Activated CD8-positive, alpha-beta memory T cell treated with anti-CD3 and anti-CD28 coated beads, Interleukin-2, amount 50 U/mL, for 4 hours (primary cell): ENCODE data around the gene PDE4B.

Experiments
- DNase-seq: peaks from one replicate; pipeline ENCODE4 v3.0.0-alpha.2; 2020

PDE4B gene

GRCh38 chr1:66350001-66350547, 557.4 kb downstream of the PDE4B start:
- peak; percentile 55 for DNase-seq

DNA sequence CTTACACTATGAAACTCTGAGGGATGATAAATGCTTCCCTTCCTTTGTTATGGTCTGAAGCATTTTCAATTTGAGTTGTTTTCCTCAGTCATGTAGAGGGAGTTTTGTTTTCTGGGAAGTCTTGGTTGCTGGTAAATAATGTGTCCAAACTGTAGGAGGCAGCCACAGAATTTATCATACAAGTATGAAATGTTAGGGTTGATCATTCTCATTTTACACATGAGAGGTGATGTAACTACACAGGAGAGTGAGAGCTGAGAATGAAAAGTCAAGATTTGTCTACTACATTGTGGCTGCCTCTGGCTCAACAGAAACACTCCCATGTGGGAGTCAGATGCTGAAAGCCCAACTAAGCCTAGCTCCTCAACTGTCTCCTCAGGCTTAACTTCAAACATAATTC, 558.8 kb downstream of the PDE4B start:
- no peak for DNase-seq

DNA sequence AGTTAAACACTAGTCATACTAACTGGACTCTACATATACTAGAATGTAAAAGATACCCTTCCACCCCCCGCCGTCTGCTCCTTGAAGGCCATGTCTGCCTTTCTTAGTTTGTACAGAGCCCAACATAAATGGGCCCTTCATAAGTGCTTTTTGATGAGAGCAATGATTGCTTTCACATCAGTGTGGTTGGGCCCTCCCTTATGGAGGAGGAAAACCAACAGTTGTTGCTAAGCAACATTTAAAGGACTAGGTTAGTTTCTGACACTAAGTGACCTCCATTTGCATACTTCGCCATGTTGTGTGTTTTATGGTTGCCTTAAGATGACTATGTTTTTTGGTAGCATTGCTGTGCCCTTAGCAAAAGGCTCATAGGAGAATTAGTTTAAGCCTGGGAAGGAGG, 559.2 kb downstream of the PDE4B start:
- DNase-seq: no peak

DNA sequence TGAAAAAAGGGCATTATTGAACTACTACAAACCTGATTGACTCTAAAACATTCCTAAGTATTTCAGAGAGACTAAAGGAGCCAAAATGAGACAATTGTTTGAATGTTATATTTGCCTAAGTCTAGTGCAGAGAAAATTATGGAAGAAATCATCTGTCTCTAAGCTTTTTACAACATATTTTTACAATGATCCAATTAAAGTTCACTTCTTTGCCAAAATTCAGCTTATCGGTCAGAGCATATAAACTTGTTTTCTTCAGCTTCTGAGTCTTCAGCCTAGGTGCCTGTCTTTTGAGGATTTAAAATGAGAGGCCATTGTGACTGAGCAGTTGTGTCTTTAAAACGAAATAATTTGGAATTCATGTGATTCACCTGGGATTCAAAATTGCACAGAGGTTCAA, 560.1 kb downstream of the PDE4B start:
- DNase-seq: no peak

DNA sequence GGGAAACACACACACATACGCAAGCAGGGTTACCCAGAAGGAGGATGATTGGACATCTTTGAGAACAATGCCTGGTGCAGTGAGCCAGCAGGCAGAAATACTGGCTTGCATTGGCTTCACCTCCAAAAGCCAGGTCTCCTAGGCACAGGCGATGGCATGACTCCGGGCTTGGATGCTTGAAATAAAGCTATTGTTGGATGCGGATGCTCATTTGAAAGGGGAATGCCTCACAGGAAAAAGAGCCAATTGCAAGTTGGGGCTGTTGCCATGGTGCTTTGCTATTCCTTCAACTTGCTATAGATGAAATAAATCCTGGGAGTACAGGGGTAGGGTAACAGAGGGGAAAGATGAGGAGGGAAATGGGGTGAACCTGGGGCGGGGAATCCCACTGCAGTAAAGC, 560.6 kb downstream of the PDE4B start:
- DNase-seq: no peak

- DNase-seq: no peak
Measured at GRCh38 chr1:66354311-66355201, 561.9 kb downstream of the PDE4B start.

DNA sequence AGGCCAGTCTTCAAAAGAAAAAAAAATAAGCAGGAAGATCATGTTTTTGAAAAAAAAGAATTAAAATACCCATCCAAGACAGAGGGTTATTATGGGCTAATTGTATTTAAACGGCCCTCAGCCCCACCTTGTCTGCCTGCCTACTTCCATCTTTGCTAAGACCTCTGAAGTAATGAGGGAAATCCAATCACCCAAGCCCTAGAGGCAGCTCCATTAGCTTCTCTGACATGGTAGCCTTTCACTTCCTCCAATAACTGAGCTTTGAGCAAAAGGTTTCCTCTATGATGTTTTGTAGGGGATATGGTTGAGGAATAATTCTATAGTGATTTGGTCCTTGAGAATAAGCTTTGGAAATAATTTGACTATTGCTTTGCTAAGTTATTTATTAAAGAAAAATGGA, 563.1 kb downstream of the PDE4B start:
- DNase-seq: no peak

DNA sequence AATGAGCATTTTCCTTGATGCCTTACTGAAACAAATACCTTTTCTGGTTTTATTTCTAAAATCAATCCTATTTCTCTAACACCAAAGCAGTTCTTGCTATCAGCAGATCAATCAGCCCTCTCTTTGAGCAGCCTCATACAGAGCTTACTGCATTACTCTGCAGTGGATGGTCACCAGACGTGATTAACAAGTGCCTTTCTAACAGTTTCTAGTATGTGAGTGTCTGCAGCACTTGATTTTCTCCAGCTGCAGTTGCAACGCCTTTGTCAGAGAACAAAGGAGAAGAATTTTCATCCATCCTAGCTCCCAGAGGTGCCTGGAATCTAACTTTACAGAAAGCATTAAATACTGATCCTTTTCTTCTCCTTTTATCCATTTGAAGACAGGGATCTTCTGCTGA, 563.9 kb downstream of the PDE4B start:
- DNase-seq: no peak

DNA sequence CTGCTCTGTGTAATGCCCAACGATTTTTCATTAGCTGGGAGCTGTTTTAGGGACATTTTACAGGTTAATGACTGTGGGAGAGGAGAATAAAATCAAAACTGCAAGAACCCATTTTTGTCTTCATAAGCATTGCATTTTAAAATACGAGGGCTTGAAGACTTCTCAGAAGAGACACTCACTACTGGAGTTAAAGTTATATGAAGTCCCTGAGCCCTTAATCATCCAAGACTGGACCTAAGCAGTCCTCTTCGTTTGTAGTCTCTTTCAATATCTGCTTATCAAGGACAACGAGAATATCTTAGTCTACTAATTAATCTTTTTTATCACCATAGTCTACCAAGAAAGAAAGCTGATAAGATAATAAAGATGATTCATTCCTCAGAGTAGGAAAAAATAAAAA, 564.3 kb downstream of the PDE4B start:
- DNase-seq: no peak

DNA sequence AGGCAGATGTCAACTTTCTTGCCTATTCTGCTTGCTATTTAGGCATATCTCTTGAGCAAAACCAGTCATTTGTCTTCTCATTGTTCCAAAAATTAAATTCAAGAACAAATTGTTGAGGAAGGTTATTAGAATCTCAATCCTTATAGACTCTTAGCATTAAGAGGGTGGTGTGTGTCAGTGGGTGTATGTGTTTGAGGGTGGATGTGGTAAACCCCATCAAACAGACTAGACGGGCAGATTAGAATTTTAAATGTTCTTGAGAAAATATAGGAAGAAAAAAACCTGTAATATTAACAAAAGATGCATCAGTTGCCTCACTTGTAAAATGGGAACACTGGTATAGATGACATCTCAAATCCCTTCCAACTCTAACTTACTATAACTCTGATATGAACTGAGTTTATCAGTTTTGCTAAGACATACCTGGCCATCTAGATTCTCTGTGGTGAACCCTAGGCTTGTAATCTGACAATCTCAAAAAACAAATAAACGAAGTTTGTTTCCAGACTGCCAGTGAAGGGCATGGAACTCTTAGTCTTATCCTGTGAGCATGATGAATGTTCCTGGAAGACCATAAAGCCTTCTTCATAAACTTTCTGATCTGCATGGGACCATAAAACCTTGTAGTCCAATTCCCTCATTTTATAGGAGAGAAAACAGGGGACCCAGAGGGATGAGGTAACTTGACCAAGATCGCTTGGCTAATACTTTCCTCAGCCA, 564.9 kb downstream of the PDE4B start:
- no peak for DNase-seq

- no peak for DNase-seq
Measured at GRCh38 chr1:66359269-66359668, 566.6 kb downstream of the PDE4B start.

DNA sequence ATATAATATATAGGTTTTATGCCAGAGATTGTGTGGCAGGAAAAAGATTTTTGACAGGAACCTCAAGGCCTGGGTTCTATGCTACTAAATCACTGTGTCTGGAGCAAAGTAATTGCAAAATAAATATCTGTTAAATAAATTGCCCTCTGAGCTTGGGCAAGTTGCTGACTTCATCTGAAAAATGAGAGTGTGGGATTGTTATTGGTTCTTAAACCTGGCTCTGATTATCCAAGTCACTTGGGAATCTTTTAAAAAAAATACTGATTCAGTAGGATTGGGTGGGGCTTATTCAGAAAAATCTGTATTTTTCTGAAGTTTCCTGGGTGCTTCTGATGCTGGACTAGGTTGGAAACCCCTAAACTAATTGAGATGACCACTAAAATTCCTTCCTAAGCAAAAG, 567.1 kb downstream of the PDE4B start:
- no peak for DNase-seq

DNA sequence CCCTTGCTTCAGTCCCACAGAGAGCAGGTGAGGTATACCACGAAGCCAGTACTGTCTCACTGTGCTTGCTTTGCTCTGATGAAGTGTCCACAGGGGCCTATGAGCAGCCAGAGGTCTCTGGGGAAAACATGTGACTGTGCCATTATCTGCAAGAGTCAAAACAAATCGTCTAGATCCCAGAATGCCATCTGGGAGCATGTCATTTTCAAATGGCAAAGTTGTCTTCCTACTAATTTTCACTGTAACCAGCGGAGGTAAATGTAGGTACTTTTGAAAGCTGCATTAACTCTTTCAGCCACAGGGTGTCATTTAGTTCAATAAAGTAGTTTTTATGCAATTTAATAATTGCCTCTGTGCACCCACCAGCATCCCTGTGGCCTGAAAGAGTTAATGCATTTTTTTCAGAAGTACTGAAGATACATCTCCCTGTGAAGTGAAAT, 567.6 kb downstream of the PDE4B start:
- no peak for DNase-seq

- DNase-seq: no peak
Measured at GRCh38 chr1:66364578-66365391, 572.1 kb downstream of the PDE4B start.

DNA sequence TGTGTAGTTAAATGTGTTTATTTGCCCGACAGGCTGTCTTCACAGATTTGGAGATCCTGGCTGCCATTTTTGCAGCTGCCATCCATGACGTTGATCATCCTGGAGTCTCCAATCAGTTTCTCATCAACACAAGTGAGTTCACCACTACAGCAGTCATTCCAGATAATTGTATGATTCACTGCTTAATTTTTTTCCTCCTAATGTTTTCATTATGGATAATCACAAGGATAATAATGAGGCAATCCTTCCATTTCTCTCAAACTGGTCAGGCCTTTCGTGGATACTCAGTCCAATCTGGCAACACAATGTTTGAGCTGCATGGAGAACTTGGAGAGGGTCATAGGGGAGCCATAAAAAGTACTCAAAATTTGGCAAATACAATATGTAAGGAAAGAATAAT, 572.9 kb downstream of the PDE4B start:
- DNase-seq: no peak

GRCh38 chr1:66366634-66367033, 573.9 kb downstream of the PDE4B start:
- no peak for DNase-seq

DNA sequence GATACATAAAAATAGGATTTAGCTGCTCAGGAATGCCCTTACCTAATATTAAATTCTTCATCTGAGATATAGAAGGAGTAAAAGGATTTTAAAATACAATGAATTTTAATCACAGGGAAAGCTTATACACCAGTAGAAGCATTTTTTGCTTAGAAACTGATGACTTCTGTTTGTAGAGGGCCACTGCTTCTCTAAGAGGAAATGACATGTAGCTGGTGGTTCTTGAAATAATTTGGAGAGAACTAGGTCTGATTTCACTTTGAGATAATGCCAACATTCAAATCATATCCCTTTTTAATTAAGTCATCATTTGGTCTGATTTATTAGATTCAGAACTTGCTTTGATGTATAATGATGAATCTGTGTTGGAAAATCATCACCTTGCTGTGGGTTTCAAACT, 574.7 kb downstream of the PDE4B start:
- DNase-seq: no peak

DNA sequence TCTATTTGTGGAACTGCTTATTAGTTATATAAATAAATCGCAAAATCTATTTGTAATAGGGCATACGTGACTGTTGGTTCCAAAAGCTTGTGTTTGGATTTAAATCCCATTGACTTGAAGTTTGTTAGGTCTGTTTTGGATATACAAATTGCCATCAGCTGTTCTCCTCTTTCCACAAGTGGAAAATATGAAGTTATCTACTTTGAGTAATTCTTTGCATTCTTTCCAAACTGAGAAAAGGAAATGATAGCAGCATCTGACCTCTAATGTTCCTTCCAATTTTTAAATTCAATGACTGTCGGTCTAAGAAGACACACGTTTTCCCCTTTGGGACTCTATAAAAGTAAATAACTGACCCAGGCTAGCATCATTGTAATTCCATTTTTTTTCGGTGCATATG, 575.6 kb downstream of the PDE4B start:
- DNase-seq: no peak

DNA sequence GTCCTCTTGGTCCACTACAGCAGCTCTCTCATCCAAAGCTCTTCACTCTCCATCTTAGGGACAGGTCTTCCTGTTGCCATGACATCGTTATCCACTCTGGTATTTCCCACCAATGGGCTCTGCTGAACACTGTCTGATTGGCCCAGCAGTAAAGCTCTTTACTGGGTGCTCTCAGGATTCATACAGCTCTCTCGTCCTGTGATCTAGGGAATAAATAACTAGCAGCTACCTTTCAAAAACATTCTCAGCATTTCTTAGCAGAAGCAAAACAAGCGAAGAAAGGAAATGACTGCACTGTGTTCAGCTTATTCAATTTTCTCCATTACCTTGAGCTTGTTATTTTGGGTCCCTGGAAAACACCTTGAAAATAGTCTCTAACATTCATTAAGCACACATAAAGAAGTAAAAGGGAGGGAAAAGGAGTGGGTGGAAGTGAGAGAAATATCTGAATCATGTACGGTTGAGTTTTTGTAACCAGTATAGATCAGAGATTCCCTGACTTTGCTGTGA, 577.8 kb downstream of the PDE4B start:
- no peak for DNase-seq

DNA sequence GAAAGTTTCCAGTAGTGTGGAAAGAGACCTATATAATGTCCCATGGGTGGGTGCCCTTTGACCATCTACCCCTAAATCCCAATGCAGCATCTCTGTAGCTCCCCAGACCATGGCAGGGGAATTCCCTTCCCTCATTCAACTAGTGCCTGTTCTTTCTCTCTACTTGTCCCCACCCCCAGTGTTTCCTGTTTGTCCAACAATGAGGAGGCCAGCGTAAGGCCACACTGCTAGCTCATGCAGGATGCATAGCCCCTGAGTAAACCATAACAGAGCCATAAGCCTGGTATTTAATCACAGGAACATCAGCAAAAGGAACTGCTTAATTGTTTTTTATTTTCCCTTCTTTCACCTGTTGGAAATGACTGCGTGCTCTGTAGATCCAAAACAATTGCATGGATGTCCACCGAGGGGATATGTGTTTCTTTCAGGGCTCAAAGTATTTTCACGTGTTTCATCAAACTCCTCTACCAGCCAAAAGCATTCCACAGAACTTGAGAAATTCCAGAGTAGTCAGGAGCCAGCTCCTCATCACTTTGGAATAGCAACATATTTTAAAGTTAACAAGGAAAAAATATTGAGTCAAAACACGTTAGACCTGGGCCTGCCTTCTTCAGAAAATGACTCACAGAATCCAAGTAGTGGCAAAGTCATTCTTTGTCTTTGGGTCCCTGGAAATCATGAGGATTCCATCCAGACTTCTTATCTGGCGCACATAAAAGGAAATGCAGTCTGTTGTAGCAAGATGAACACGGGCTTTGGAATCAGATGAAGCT, 578.7 kb downstream of the PDE4B start:
- no peak for DNase-seq

GRCh38 chr1:66372522-66373101, 579.9 kb downstream of the PDE4B start:
- DNase-seq: no peak

DNA sequence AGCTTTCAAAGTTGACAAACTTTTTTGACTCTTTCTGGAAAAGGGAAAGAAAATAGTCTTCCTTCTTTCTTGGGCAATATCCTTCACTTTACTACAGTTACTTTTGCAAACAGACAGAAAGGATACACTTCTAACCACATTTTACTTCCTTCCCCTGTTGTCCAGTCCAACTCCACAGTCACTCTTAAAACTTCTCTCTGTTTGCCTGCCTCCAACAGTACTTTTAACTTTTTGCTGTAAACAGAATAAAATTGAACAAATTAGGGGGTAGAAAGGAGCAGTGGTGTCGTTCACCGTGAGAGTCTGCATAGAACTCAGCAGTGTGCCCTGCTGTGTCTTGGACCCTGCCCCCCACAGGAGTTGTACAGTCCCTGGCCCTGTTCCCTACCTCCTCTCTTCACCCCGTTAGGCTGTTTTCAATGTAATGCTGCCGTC, 580.5 kb downstream of the PDE4B start:
- no peak for DNase-seq
